Activated CD4-positive, alpha-beta T cell treated with anti-CD3 and anti-CD28 coated beads, Interleukin-2, amount 50 U/mL, for 48 hours (primary cell): Measurements from ENCODE around the gene UGT1A9.
"Not testable (repeated sequence)": the region's sequence is repeated elsewhere in the genome, so short reads cannot be mapped to it uniquely, and the experiment has no call there.

ENCODE experiments used
- DNase-seq, 2 experiments: peaks; one replicate each; pipeline ENCODE4 v3.0.0-alpha.2; 2020

The UGT1A9 gene

DNA sequence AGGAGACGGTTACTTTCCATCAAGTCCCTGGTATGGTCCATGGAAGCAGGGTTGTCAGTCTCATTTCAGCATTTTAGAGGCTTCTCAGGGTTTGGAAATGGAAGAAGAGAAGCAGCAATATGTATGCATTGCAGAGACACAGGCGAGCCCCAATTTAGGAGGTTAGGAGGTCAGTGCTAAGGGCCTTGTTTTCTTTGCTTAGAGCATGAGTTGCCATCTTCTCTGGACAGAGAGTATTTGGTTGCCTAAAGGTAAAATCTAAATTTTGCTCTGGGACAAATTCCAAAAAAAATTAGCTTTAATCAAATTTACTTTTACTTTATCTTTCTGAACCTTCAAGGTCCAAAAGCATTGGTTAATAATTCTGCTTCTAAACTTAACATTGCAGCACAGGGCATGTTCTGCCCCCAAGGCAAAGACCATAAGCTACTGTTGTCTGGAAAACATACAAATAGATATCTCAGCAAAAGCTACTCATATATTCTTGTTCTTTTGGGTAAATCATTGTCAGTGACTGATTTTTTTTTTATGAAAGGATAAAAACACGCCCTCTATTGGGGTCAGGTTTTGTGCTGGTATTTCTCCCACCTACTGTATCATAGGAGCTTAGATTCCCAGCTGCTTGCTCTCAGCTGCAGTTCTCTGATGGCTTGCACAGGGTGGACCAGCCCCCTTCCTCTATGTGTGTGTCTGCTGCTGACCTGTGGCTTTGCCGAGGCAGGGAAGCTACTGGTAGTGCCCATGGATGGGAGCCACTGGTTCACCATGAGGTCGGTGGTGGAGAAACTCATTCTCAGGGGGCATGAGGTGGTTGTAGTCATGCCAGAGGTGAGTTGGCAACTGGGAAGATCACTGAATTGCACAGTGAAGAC, at the start of gene UGT1A9:
Gene UGT1A9, plus strand, starts transcription at position 609 of the 872 bp plus-strand sequence. Its CDS starts 37 bp downstream, at position 646.
- no peak for DNase-seq

DNA sequence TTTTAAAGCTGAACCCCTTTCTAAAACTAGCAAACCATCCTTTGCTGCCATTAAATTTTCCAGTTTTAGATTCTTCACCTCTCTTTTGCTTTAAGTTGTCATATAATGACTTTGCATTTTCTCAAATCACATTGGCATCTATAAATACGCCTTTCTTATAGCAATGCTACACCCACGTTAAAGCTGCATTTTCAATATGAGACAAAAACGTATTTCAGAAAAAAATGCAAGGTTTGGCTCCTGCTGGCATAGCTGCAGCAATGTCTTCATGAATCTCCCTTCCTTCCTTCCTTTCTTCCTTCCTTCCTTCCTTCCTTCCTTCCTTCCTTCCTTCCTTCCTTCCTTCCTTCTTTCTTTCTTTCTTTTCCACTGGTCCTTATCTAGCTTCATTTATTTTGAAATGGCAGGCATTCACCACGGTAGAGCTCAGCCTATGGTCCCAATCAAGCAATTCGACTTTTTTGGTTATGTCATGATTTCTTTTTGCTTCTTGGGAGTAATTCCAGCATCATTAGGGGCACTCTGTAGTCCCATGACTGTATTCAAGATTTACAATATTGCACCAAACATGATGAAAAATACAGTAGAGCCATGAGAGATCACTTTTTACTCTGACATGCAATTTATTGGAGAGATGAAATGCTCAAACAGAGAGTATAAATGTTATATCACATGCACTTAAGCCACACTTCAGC, 44.2 kb upstream of the UGT1A9 start:
- no peak for DNase-seq

DNA sequence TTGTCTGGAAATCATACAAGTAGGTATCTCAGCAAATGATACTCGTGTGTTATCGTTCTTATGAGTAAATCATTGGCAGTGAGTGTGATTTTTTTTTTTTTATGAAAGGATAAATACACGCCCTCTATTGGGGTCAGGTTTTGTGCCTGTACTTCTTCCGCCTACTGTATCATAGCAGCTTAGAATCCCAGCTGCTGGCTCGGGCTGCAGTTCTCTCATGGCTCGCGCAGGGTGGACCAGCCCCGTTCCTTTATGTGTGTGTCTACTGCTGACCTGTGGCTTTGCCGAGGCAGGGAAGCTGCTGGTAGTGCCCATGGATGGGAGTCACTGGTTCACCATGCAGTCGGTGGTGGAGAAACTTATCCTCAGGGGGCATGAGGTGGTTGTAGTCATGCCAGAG, 35.4 kb upstream of the UGT1A9 start, which contains the start of gene UGT1A10:
Gene UGT1A10, plus strand, starts transcription at position 143 of the 400 bp plus-strand sequence. Its CDS starts 75 bp downstream, at position 218.
- not testable (repeated sequence) for DNase-seq

DNA sequence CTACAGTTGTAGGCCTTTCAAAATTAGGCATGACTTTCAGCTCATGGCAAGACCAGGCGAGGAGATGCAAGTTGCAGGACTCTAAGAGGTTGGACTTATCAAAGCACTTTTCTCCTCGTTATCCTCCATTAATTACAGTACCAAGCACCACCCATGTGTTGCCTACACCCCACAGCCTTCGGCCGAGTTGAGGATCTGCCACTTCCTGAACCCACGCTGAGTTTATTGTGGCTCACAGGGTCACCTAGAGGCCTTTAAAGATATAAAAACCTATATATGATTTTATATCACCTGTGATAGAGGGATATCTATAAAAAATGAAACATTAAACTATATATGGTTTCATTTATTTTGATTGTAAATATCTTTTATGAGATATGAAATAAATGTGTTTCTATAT, 32.9 kb upstream of the UGT1A9 start:
- no peak for DNase-seq

DNA sequence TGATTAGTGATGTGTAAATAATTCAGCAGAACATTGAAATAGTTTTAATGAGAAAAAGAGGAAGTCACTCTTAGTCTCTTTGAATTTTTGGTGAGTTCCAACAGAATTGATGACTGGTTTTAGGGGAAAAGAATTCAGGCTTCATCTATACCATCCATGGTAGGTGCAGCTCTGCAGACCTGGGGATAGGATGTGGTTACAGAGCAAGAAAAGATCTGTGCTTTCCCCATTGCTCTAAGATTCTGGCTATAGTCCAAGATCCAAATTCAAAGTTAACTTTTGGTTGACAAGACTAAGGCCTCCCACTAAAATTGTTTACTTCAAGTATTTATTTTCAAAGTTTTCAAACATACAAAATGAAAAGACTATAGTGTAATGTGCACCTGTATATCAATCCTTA, 31.8 kb upstream of the UGT1A9 start:
- DNase-seq, result no peak

DNA sequence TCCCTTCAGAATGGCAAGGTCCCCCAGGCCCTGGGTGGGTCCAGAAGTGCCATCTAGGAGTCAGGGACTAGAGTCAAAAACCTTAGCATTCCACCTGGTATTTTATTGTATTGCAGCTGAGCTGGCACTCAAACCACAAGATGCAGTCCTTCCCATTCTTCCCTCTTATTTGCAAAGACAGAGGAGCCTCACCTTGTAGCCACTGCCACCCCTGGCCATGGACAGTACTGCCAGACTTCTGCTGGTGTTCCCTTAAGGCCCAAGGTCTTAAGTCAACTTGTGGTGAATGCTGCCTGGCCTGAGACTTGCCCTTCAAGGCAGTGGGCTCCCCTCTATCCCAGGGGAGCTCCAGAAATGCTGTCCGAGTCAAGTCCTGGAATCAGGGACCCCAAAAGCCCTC, 28.6 kb upstream of the UGT1A9 start:
- no peak for DNase-seq

DNA sequence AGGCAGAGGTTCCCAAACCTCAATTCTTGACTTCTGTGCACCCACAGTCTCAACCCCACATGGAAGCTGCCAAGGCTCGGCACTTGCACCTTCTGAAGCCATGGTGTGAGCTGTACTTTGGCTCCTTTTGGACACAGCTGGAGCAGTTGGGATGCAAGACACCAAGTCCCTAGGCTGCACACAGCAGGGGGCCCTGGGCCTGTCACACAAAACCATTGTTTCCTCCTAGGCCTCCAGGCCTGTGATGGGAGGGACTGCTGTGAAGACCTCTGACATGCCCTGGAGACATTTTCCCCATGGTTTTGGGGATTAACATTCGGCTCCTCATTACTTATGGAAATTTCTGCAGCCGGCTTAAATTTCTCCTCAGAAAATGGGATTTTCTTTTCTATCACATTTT, 25.7 kb upstream of the UGT1A9 start:
- not testable (repeated sequence) for DNase-seq

DNA sequence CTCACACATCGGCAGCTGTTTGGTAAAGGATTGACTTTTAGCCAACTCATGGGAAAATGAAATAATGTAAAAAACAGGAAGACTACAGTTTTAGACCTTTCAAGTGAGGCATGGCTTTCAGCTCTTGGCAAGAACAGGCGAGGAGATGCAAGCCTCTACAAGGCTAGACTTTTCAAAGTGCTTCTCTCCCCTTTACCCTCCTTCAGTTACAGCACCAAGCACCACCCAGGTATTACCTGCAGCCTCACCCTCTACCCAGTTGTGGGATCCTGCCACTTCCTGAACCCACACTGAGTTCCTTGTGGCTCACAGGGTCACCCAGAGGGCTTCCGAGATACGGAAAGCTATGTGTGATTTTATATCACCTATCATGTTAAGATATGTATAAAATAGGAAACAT, 20.7 kb upstream of the UGT1A9 start:
- no peak for DNase-seq

DNA sequence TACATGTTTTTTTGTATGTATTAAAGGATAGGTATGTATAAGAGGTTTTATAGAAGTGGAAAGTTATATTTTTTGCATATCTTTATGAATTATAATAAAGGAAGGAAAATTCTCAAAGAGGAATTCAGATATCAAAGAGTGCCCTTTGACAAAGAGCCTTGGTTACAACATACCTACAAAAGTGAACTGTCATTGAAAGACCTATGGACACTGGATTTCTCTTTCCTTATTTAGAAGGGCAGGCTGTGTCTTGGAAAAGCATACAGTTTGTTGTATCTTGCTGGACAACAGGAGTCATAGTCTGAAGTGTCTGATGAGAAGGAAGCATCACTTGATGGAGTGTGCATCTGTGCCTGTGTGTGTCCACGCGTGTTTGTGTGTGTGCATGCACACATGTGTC, 20.3 kb upstream of the UGT1A9 start:
- DNase-seq, result no peak

DNA sequence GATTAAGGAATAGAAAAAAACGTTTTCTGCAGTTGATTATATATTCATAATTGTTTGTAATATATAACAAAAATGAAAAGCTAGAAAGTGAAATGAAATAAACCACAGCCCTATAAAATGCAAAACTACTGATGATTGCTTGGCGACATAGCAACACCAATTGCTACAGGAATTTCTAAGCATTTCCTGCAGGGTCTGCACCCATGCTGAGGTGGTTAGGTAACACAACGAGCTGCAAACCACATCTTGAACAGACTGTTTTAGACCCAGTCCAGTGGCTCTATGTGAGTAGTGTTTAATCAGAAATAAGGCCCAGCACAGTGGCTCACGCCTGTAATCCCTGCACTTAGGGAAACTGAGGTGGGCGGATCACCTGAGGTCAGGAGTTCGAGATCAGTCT, 17.2 kb upstream of the UGT1A9 start:
- DNase-seq, result no peak

DNA sequence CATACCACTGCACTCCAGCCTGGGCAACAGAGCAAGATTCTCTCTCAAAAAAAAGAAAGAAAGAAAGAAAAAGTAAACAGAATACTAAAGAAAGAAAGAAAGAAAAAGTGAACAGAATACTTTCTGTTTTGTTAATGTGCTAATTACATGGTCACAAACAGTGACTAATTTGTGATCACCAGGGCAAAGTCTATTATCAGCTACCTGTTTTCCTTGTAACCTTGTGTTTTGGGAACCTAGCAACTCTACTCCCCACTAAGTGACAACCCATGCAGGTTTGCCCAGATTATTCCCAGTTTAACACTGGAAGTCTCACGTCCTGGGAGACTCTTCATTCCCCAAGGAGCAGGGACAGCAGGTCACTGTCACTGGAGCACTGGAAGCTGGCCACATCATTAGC, 16.7 kb upstream of the UGT1A9 start:
- no peak for DNase-seq

DNA sequence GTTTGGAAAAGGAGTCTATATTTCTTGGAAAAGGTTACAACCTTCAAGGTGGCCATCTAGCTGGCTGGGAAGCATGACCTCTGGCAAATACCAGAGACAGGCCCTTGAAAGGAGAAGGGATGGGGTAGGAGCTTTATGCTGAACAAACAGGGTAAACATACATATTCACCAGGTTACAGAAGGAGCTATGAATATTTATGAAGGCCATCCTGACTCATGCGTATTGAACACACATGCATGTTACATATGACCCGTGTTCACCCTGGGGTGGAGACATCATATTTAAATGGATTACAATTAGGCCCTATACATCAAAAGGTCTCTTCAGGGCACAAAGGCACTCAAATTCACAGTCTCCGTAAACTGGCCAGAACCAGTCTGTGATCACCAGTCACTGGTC, 15.8 kb upstream of the UGT1A9 start:
- DNase-seq, result not testable (repeated sequence)

DNA sequence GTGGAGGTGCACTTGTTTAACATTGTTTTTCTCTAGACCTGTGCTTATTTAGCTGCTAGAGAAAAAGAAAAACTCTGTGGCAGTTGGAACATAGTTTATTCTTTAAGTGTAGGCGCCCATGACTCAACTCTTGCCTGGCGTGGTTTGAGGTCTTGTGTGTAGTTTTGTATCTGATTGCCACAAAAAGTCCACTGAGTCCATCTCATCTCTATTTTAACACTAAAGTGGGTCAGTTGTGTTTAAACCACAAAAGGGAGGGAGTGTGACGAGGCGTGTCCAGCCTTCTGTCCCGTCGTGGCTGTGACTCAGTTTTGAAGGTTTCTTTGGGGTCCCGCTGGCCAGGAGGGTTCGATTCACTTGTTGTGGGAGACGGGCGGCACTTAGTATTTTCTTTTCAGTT, 15.3 kb upstream of the UGT1A9 start:
- peak in 1 of 2 experiments; percentile 5 for DNase-seq

DNA sequence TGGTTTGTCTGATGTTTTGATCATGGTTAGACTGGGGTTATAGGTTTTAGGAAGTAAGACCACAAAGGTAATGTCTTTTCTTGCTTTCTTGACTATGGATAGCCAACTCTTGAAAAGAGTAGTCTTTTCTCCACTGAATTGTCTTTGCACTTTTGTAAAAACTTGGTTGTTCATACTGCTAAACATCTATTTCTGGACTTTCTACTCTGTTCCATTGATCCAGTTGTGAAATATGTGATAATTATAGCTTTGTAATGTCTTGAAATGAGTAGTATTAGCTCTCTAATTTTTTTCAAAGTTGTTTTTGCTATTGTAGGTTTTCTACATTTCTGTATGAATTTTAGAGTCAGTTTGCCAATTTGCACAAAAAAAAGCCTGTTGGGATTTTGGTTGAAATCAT, 13.1 kb upstream of the UGT1A9 start:
- no peak for DNase-seq

DNA sequence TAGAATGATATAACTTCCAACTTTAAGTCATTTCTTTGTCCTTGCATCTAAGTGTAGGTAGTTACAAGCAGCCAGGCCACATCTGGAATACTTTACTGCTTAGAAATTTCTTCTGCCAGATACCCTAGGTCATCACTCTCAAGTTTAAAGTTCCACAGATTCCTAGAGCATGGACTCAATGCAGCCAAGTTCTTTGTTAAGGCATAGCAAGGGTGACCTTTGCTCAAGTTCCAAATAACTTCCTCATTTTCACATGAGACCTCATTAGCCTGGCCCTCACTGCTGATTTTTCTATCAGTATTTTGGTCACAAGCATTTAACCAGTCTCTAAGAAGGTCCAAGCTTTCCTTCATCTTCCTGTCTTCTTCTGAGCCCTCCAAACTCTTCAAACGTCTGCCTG, 7.8 kb upstream of the UGT1A9 start:
- no peak for DNase-seq

DNA sequence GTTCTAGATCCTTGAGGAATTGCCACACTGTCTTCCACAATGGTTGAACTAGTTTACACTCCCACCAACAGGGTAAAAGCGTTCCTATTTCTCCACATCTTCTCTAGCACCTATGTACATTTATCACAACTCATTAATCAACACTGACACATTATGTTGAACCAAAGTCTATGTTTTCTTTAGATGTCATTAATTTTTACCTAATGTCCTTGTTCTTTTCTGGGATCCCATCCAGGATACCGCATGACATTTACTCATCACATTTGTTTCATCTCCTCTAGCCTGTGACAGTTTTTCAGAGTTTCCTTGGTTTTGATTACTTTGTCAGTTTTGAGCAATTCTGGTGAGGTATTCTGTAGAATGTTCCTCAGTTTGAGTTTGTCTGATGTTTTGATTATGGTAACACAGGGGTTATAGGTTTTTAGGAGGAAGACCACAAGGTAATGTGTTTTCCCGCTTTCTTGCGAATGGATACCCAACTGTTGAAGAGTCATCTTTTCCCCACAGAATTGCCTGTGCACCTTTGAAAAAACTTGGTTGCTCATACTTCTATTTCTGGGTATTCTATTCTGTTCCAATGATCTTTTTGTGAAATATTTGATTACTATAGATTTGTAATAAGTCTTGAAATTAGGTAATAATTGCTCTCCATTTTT, 3.0 kb upstream of the UGT1A9 start:
- DNase-seq, result no peak

DNA sequence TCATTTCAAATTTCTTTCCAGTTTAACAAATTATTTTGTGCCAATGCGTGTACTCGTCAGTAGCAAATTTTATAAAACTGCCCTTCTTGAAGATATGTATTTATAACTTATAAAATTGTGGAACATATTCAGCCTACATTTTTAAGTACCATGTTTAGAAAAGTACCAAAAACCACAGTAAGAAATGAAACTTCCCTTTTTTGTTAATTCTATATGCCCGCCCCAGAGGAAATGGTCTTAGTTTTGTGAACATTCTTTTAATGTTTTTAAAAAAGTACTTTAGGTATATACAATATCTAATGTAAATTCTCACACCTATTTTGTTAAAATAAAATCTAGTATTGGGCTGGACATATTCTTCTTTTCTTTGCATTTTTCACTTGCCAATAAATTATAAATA, 1.2 kb downstream of the UGT1A9 start:
- no peak for DNase-seq

DNA sequence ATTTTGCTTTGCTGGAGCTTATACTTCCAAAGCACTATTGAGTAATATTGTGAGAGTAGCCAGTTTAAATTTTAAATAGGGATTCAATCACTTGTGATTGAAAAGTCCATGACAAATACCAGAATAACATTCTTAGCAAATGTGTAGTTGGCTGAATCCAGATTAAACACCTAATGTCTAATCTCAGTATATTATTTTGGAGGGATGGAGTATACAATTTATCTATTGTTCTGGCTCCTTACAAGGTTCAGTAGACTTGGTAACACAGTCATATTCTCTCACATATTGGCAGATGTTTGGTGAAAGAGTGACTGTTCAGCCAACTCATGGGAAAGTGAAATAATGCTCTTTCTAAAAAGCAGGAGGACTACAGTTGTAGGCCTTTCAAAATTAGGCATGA, 2.2 kb downstream of the UGT1A9 start:
- DNase-seq, result no peak

DNA sequence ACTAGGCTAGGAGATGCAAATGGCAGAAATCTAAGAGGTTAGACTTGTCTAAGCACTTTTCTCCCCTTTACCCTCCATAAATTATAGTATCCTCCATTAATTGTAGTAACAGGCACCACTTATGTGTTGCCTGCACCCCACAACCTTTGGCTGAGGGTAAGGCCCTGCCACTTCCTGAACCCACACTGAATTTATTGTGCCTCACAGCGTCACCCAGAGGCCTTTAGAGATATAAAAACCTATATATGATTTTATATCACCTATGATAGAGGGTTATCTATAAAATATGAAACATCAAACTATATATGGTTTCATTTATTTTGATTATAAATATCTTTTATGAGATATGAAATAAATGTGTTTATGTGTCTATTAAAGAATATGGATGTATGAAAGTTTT, 2.6 kb downstream of the UGT1A9 start:
- no peak for DNase-seq

DNA sequence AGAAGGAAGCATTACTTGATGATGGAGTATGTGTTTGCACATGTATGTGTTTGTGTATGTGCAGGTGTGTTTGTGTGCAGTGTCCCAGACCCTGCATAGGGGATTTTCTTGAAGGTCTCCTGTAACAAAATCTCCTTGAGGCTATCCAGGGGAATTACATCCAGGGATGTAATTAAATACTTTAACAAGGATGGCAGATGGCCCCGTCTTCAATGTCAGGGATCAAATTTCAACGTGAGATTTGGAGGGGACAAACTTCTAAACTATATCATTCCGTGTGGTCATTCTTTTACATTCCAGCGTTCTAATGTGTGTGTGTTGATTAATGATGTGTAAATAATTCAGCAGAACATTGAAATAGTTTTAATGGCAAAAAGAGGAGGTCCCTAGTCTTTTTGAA, 3.3 kb downstream of the UGT1A9 start:
- DNase-seq, result no peak

DNA sequence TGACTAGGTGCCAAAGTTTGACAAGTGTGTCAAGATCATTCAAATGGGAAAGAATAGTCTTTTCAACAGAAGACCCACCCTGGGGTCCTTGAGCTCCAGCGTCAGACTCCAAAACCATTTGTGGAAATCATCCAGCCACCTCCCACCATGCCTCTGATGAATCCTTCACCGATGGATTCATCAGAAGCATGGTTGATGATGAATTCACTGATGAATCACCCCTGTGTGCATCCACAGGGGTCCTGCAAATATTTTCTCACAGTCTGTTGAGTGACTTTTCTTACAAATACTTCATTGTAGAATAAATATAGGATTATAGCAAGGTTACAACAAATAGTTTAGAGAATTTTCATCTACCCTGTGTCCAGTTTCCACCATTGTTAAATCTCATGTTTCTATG, 4.3 kb downstream of the UGT1A9 start:
- no peak for DNase-seq

DNA sequence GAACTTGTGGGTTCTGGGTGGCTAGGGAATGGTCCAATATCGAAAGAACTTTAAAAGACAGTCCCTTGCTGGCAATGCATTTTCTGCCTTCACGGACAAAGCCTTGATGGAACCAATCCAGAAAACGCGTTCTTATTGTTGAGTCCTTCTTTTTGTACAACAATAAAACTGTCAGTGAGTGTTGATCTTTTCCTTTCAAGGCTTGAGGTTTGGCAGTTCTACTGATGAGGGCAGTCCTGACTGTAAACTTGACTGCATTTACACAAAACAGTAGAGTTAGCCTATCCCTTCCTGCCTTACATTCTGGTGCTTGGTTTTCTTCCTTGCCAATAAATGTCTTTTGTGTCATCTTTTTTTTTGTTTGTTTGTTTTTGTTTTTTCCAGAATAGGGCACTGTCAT, 7.5 kb downstream of the UGT1A9 start:
- DNase-seq, result no peak

DNA sequence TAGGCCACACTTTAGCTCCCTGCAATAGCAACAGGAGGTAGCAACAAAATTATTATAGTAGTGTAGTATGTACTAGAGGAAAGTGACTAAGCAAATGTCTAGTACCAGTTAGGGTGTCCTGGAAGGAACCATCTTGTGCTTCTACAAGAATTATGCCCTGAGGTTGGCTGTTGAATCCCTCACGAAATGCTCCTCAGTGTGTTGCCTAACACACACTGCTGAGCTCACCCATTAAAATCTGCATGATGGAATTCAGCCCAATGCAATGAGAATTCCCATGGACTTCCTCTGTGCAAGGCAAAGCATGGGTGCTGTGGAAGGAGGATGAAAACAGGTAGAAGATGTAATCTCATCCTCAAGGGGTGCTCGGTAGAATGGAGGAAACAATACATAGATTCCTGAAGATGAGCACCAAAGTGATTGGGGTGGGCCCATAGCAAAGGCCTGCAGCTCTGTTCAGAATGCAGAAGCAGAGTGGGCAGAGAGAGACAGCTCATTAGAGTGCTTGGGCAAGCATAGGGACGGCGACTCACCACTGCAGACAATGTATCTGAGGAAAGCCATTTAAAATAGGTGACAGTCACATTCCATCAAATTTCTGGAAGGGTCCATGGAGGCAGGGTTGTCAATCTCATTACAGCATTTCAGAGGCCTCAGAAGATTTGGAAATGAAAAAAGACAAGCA, 8.8 kb downstream of the UGT1A9 start:
- DNase-seq, result no peak
